Activated B cell treated with CpG ODN at 0.5 μM for 24 hours (primary cell): ENCODE measurements around the gene C20orf173. TPM values are rescaled to one million over a fixed set of nuclear protein-coding genes. Genes with fewer than 3 reads are reported as not detected.
A peak's percentile ranks its signal among the peaks of the same experiment; 100 is the strongest.

Experiments
- ATAC-seq: fragments of 200-7000 bp; cut with Tn5 transposase; one replicate; pipeline ENCODE4 v1.10.0; 2021; ENCODE audit warnings: low read depth, mild to moderate bottlenecking, moderate library complexity
- CTCF ChIA-PET: fragments of 350-600 bp; sonication (Branson Sonifier 250); formaldehyde crosslinking; loops from one replicate; lab custom pipeline; 2021; ENCODE audit warnings: antibody characterized with exemption; lab: Charles Lee
- POLR2A ChIA-PET: fragments of 350-600 bp; sonication (Branson Sonifier 250); formaldehyde crosslinking; loops from one replicate; lab custom pipeline; 2021; ENCODE audit warnings: antibody characterized with exemption; lab: Charles Lee
- DNase-seq: peaks from one replicate; pipeline ENCODE4 v3.0.0; 2022
- H3K27ac Mint-ChIP-seq: one replicate; pipeline ENCODE4 v1.8.0; 2020; ENCODE audit warnings: mixed read lengths
- H3K27me3 Mint-ChIP-seq: one replicate; pipeline ENCODE4 v1.8.0; 2021; ENCODE audit warnings: mixed read lengths
- H3K36me3 Mint-ChIP-seq: one replicate; pipeline ENCODE4 v1.8.0; 2021; ENCODE audit warnings: low read depth, mixed read lengths
- H3K4me1 Mint-ChIP-seq: one replicate; pipeline ENCODE4 v1.8.0; 2021; ENCODE audit warnings: mixed read lengths
- H3K4me3 Mint-ChIP-seq: one replicate; pipeline ENCODE4 v1.8.0; 2020; ENCODE audit warnings: mild to moderate bottlenecking, mixed read lengths
- H3K9me3 Mint-ChIP-seq: one replicate; pipeline ENCODE4 v1.8.0; 2020; ENCODE audit warnings: mixed read lengths
- intact Hi-C: fragments of 100-400 bp; cut with micrococcal nuclease; formaldehyde crosslinking; loops from one replicate; pipeline ENCODE4 v1.15.1; 2024
- total RNA-seq: library from RNA; stranded (reverse); gene quantifications from 2 replicates; pipeline ENCODE4 v1.2.3, GENCODE V29; 2022
- TF ChIP-seq, protein P1 (sequence below): fragments of 200-600 bp; IDR thresholded peaks from one replicate; pipeline ENCODE4 v1.8.0; 2022; ENCODE audit warnings: antibody characterized with exemption, mild to moderate bottlenecking

The C20orf173 gene
- total RNA-seq, 1 donor from 2014 or later = not detected

DNA sequence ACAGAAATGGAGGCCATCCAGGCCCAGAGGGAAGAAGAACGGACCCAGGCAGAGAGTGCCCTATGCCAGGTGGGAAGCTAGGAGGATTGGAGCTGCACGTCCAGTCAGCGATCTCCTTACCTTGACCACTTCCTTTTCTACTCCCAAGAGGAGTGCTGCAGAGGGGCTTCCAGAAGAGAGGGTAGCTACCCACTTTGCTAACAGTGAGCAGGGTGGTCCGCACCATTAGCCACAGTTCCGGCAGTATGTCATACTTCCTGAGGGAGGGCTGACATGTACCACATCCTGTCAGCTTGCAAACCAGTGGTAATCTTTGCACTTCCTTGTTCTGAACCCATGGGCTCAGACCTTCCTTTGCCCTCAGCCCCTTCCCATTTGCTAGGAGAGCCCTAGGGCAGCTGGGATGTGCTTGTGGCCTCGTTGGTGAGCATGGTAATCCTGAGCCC lies 38.7 kb downstream of the C20orf173 start:
- ChIA-PET CTCF (interaction anchor here (0.9 to 1.6 kb wide), 5 partner anchors 10 to 393 kb away, joined by 3 to 6 read pairs (median 3); partner anchors contain the start of gene ERGIC3), POLR2A (interaction anchor here (0.5 to 2.0 kb wide), 21 partner anchors 9 to 463 kb away, joined by 3 to 29 read pairs (median 6); partner anchors contain the start of genes CEP250, CPNE1, ERGIC3 and MMP24OS)
- TF ChIP-seq, protein P1, sequence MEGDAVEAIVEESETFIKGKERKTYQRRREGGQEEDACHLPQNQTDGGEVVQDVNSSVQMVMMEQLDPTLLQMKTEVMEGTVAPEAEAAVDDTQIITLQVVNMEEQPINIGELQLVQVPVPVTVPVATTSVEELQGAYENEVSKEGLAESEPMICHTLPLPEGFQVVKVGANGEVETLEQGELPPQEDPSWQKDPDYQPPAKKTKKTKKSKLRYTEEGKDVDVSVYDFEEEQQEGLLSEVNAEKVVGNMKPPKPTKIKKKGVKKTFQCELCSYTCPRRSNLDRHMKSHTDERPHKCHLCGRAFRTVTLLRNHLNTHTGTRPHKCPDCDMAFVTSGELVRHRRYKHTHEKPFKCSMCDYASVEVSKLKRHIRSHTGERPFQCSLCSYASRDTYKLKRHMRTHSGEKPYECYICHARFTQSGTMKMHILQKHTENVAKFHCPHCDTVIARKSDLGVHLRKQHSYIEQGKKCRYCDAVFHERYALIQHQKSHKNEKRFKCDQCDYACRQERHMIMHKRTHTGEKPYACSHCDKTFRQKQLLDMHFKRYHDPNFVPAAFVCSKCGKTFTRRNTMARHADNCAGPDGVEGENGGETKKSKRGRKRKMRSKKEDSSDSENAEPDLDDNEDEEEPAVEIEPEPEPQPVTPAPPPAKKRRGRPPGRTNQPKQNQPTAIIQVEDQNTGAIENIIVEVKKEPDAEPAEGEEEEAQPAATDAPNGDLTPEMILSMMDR = no peak
- Mint-ChIP-seq H3K27me3 (no peaks in the 10 kb centered on the region), H3K4me1 (peaks cover 45% of the 10 kb centered on the region), H3K9me3 (no peaks in the 10 kb centered on the region), H3K36me3 (peaks cover 58% of the 10 kb centered on the region), H3K4me3 (peak overlapping the region; percentile 98), H3K27ac (peak overlapping the region; percentile 98)
- intact Hi-C loops = loop anchor here (1.0 to 2.0 kb wide), 6 partner anchors 12 to 252 kb away; partner anchors contain the start of genes CEP250, ERGIC3 and RBM39
- ATAC-seq (peak; percentile 99), DNase-seq (peak; percentile 44)

DNA sequence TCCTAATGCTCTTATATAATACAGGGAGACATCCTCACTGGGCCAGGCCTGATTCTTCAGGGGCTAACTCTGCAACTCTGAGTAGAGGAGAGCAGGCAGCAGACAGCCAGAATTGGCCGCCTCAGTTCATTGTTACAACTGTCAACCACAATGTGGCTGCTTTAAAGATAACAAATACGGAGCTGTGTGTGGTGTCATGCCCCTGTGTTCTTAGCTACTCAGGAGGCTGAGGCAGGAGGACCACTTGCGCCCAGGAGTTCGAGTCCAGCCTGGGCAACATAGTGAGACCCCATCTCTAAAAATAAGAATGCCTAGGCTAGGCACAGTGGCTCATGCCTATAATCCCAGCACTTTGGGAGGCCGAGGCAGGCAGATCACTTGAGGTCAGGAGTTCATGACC lies 39.7 kb downstream of the C20orf173 start:
- Mint-ChIP-seq H3K36me3 (peaks cover 48% of the 10 kb centered on the region), H3K27me3 (no peaks in the 10 kb centered on the region), H3K4me3 (peak overlapping the region; percentile 98), H3K27ac (peak overlapping the region; percentile 12), H3K9me3 (no peaks in the 10 kb centered on the region), H3K4me1 (peaks cover 47% of the 10 kb centered on the region)
- POLR2A ChIA-PET = interaction anchor here (0.6 to 2.0 kb wide), 4 partner anchors 122 to 224 kb away, joined by 4 to 10 read pairs (median 4); partner anchors contain the start of genes CPNE1 and RBM12
- DNase-seq (no peak), ATAC-seq (no peak)
- CTCF ChIA-PET = interaction anchor here (1.2 kb wide), 1 partner anchor 394 kb away, joined by 3 read pairs; no protein-coding TSS in a partner anchor
- intact Hi-C loops = loop anchor here (1.0 to 2.0 kb wide), 3 partner anchors 35 to 253 kb away; partner anchors contain the start of genes CEP250 and RBM39
- TF ChIP-seq, protein P1 = no peak

DNA sequence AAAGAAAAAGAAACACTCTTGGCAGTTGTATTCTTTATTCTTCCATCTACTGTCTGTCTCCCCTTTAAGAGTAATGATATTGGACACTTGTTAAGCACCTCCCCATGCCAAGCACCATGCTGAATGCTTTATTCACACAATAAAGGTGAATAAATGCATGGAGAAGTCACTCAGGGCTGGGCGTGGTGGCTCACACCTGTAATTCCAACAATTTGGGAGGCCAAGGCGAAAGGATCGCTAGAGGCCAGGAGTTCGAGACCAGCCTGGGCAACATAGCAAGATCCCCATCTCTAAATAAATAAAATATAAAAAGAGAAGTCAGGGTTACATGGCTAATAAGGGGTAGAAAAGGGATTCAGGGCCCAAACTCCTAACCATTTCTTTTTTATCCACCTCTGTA lies 42.0 kb downstream of the C20orf173 start:
- Mint-ChIP-seq H3K27me3 (no peaks in the 10 kb centered on the region), H3K4me1 (peaks cover 42% of the 10 kb centered on the region), H3K36me3 (peaks cover 38% of the 10 kb centered on the region), H3K9me3 (no peaks in the 10 kb centered on the region), H3K4me3 (no peak overlapping the region), H3K27ac (no peak overlapping the region)
- DNase-seq = no peak
- POLR2A ChIA-PET = interaction anchor here (0.9 kb wide), 1 partner anchor 255 kb away, joined by 4 read pairs; the partner anchor contains the start of gene RBM39
- ATAC-seq = no peak
- CTCF ChIA-PET = interaction anchor here (1.4 kb wide), 1 partner anchor 23 kb away, joined by 5 read pairs; no protein-coding TSS in a partner anchor
- TF ChIP-seq, protein P1 = no peak
- intact Hi-C loops = no loop called here

DNA sequence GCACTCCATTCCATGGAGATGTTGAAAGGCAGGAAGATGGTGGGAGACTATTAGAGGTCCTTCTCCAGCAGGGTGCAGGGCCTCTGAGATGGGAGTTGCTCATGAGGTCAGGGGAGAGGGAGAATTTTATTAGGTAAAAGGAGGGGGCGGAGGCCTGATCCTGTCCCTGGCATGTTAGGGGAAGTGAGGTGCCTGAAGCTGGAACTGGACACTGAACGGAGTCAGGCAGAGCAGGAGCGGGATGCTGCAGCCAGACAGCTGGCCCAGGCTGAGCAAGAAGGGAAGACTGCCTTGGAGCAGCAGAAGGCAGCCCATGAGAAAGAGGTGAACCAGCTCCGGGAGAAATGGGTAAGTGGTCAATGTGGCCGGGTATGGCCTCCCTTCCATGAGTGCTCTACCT lies 49.7 kb downstream of the C20orf173 start:
- ATAC-seq (no peak), DNase-seq (no peak)
- no peak overlapping the region for H3K4me3 Mint-ChIP-seq
- TF ChIP-seq, protein P1 = no peak
- no peaks in the 10 kb centered on the region for H3K27me3 Mint-ChIP-seq
- H3K27ac Mint-ChIP-seq = no peak overlapping the region
- peaks cover 8% of the 10 kb centered on the region for H3K4me1 Mint-ChIP-seq
- ChIA-PET CTCF (interaction anchor here (0.6 to 1.8 kb wide), 9 partner anchors 9 to 404 kb away, joined by 3 to 7 read pairs (median 3); partner anchors contain the start of genes NFS1 and ROMO1), POLR2A (interaction anchor here (1.8 to 2.1 kb wide), 2 partner anchors 11 to 220 kb away, joined by 6 to 9 read pairs; partner anchors contain the start of genes NFS1 and ROMO1)
- no peaks in the 10 kb centered on the region for H3K9me3 Mint-ChIP-seq
- intact Hi-C loops = loop anchor here (1.0 kb wide), 1 partner anchor 220 kb away; the partner anchor contains the start of genes NFS1 and ROMO1
- H3K36me3 Mint-ChIP-seq = peaks cover 40% of the 10 kb centered on the region
